ENCODE data around the gene ITPR3.

The ITPR3 gene

DNA sequence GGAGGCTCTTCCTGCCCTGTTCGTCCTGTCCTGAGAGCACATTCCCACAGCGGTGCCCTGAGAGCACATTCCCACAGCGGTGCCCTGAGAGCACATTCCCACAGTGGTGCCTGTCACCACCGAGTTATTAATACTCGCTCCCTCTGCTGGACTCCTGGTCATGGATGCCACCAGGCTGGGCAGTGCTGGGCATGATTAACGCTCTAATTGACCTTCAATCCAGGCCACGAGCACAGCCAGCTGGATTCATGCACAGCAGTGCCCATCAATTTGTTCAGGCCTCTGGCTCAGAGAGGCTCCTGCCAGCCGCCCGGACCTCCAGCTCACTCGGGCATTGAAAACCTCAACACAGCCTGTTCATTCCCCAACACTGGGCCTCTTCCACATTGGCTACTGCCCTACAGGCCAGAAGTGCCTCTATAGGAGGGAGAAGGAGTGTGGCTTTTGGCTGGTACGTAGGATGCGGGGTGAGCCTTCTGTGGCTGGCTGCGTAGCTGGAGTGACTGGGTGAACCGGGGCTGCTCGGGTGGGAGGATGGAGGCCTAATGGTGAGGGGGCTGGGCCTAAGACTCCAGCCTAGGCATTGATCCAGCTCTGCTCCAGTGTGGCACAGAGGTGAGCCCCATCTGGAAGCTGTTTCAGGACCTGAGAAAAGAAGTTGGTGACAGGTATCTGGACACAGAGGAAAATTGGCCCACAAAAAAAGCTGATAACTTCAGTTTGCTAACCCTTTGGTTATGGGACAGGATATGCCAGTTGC is 116.3 kb downstream of the ITPR3 start:
- DNase-seq (ENCODE audit: low read depth): no peak
- no peak overlapping the region for H3K4me3 ChIP-seq (ENCODE audit: low read depth, low read length)
- TF ChIP-seq, protein P1, sequence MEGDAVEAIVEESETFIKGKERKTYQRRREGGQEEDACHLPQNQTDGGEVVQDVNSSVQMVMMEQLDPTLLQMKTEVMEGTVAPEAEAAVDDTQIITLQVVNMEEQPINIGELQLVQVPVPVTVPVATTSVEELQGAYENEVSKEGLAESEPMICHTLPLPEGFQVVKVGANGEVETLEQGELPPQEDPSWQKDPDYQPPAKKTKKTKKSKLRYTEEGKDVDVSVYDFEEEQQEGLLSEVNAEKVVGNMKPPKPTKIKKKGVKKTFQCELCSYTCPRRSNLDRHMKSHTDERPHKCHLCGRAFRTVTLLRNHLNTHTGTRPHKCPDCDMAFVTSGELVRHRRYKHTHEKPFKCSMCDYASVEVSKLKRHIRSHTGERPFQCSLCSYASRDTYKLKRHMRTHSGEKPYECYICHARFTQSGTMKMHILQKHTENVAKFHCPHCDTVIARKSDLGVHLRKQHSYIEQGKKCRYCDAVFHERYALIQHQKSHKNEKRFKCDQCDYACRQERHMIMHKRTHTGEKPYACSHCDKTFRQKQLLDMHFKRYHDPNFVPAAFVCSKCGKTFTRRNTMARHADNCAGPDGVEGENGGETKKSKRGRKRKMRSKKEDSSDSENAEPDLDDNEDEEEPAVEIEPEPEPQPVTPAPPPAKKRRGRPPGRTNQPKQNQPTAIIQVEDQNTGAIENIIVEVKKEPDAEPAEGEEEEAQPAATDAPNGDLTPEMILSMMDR (IDR thresholded peaks at IDR 0.05; ENCODE audit: control insufficient read depth, extremely low read depth, insufficient read depth): no peak

DNA sequence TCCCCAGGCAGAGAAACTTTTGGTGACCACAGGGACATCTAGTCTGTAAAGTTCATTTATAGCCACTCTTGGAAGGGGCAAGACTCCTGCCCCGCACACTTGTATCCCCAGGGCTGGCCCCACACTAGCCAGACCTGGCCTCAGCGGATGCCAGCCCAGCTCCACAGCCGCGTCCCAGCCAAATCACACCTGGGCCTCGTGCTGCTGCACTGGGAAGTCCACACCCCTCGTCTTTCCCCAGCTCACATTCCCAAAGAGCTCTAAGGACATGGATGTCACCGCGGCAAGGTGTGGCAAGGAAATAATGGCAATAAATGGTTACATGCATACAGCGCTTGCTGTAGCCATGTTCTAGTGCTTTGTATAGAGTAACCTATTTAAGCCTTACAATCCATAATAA is 117.0 kb downstream of the ITPR3 start:
- no peak for DNase-seq (ENCODE audit: low read depth)
- TF ChIP-seq, protein P1 (IDR thresholded peaks at IDR 0.05; ENCODE audit: control insufficient read depth, extremely low read depth, insufficient read depth): no peak
- H3K4me3 ChIP-seq (ENCODE audit: low read depth, low read length): no peak overlapping the region

DNA sequence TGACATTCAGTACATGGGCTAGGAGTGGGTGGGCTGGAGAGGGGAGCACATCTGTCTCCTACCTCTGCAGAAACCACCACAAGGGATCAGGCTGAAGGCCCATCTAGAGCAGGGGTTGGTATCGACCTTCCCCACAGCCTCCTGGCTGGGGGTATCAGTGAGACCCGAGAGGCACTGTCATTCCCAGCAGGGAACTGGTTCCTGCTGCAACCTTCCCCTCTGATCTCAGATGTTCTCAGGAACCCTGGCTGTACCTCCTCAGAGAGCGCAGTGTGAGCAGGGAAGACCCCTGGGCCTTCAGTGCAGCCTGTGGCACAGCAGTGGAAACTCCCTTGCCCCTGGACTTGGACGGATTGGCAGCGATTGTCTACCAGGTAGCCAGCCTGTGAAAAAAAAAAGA is 117.8 kb downstream of the ITPR3 start:
- H3K4me3 ChIP-seq (ENCODE audit: low read depth, low read length): no peak overlapping the region
- DNase-seq (ENCODE audit: low read depth): no peak
- TF ChIP-seq, protein P1 (IDR thresholded peaks at IDR 0.05; ENCODE audit: control insufficient read depth, extremely low read depth, insufficient read depth): no peak

DNA sequence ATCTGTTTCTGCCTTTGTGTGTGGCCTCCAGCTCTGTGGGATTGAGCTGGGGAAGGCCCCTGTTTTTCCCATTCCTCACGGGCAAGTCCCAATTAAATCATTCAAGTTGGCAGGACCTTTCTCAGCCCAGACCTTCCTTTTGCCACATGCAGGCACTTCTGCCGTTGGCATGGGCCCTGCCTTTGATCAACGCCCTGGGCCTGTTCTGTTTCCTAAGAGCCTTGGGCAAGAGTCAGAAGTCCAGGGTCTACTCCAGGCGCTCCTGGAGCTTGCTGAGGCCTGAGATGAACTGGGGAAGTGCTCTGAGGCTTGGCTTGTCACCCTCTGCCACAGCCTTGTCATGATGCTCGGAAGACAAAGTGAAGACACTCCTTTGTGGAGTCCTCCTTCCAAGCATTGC is 118.4 kb downstream of the ITPR3 start:
- no peak overlapping the region for H3K4me3 ChIP-seq (ENCODE audit: low read depth, low read length)
- DNase-seq (ENCODE audit: low read depth): no peak
- TF ChIP-seq, protein P1 (IDR thresholded peaks at IDR 0.05; ENCODE audit: control insufficient read depth, extremely low read depth, insufficient read depth): no peak

DNA sequence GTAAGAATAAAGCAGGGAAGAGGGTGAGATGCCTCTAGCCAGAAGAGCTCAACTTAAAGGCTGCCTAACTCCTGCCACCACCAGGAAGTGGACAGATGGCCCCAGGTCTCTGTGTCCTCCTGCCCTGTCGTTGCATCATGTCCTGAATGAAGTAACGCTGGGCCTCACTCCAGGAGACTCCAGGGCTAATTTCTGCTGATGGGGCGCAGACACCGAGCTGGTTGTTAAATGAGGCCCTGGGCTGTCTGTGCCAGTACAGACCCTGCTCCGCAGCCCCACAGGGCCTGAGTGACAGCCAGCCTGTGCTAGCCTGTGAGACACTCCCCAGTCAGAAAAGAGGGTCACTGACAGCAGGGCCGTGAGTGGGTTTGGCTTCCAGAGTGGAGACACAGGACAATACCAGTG is 119.1 kb downstream of the ITPR3 start:
- H3K4me3 ChIP-seq (ENCODE audit: low read depth, low read length): no peak overlapping the region
- TF ChIP-seq, protein P1 (IDR thresholded peaks at IDR 0.05; ENCODE audit: control insufficient read depth, extremely low read depth, insufficient read depth): no peak
- DNase-seq (ENCODE audit: low read depth): no peak

DNA sequence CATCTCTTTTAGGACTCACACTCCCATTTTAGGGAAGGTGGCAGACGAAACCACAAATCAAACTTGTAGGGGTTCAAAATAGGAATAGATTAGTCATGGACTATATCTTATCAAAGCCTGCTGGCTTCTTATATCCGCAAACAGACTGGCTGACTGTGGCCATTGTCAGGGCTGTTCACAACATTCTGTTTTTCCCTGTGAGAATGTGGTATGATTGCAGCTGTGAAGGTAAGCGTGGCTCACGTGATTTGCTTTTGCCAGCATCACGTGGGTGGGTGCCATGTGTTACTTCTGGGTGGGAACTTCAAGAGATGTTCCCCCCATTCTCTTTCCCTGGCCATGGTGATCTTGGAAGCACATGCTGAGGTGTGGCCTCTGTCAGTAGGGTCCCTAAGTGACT is 119.7 kb downstream of the ITPR3 start:
- no peak overlapping the region for H3K4me3 ChIP-seq (ENCODE audit: low read depth, low read length)
- no peak for DNase-seq (ENCODE audit: low read depth)
- TF ChIP-seq, protein P1 (IDR thresholded peaks at IDR 0.05; ENCODE audit: control insufficient read depth, extremely low read depth, insufficient read depth): no peak

DNA sequence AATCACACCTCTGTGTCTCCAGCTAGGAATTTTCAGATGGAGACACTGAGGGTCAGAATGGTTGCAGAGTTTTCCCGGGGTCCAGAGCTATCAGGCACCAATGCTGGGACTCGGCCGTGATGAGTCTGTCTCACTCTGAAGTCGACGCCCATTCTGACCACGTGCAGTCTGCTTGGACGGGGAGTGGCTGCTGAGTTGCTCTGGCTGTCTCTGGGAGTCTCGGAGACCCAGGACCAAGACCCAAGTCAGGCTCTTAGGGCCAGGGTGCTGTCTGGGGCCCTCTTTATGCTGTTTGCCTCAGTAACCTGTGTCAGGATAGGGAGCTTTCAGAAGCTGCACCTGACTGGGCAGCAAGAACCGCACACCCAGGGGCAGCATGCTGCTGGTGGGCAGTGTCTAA is 121.0 kb downstream of the ITPR3 start:
- no peak for DNase-seq (ENCODE audit: low read depth)
- no peak overlapping the region for H3K4me3 ChIP-seq (ENCODE audit: low read depth, low read length)
- TF ChIP-seq, protein P1 (IDR thresholded peaks at IDR 0.05; ENCODE audit: control insufficient read depth, extremely low read depth, insufficient read depth): no peak
